PFSK-1 (cell line): ENCODE measurements around the gene RYR3.

Experiments used
- FOXP2 ChIP-seq: optimal IDR thresholded peaks from 2 replicates; pipeline ENCODE3; 2011; ENCODE audit warnings: borderline replicate concordance, control low read depth, inconsistent platforms; ENCODE audit not compliant: insufficient read depth; ENCODE audit errors: extremely low read length, extremely low read depth
- POLR2AphosphoS5 ChIP-seq: IDR thresholded peaks from 2 replicates; pipeline ENCODE4 v1.6.1; 2012; ENCODE audit warnings: low read depth, mild to moderate bottlenecking, control low read depth, low read length, moderate library complexity
- REST ChIP-seq, 2 experiments: IDR thresholded peaks; 2 replicates each; pipeline versions ENCODE4 v1.6.1 to v1.8.0; 2011 to 2012; ENCODE audit warnings: low read depth in 2 of 2, low read length in 2 of 2, control low read depth in 1 of 2, inconsistent platforms in 1 of 2, mild to moderate bottlenecking in 1 of 2, moderate library complexity in 1 of 2; ENCODE audit not compliant: insufficient read depth in 1 of 2
- SIN3A ChIP-seq: IDR thresholded peaks from 2 replicates; pipeline ENCODE4 v1.6.1; 2012; ENCODE audit warnings: mild to moderate bottlenecking, low read length, moderate library complexity, borderline replicate concordance; ENCODE audit not compliant: insufficient read depth
- TAF1 ChIP-seq: IDR thresholded peaks from 2 replicates; pipeline ENCODE4 v1.6.1; 2012; ENCODE audit warnings: low read length, control low read depth, borderline replicate concordance; ENCODE audit not compliant: insufficient read depth

GRCh38 chr15:33392453-33392852, 81.7 kb downstream of the RYR3 start:
- TF ChIP-seq SIN3A, result no peak
- TF ChIP-seq TAF1, result no peak
- TF ChIP-seq POLR2AphosphoS5, result no peak
- no peak for TF ChIP-seq FOXP2
- no peak for TF ChIP-seq REST (IDR thresholded peaks at IDR 0.05; ENCODE audit: insufficient read depth in 1 of 2, low read depth in 2 of 2, low read length in 2 of 2)
